Activated naive CD8-positive, alpha-beta T cell treated with anti-CD3 and anti-CD28 coated beads for 36 hours (primary cell): ENCODE data around the gene VGLL4. TPM values are rescaled to one million over a fixed set of nuclear protein-coding genes. Genes with fewer than 3 reads are reported as not detected.

Source experiments
- DNase-seq: peaks from one replicate; pipeline ENCODE4 v3.0.0; 2021
- H3K27ac Mint-ChIP-seq: one replicate; pipeline ENCODE4 v1.8.0; 2022; ENCODE audit warnings: mild to moderate bottlenecking, moderate library complexity, mixed read lengths
- H3K27me3 Mint-ChIP-seq: one replicate; pipeline ENCODE4 v1.8.0; 2022; ENCODE audit warnings: mild to moderate bottlenecking, mixed read lengths
- H3K36me3 Mint-ChIP-seq: one replicate; pipeline ENCODE4 v1.8.0; 2021; ENCODE audit warnings: mild to moderate bottlenecking, mixed read lengths
- H3K4me1 Mint-ChIP-seq: one replicate; pipeline ENCODE4 v1.8.0; 2021; ENCODE audit warnings: mixed read lengths
- H3K4me3 Mint-ChIP-seq: one replicate; pipeline ENCODE4 v1.8.0; 2022; ENCODE audit warnings: mild to moderate bottlenecking, moderate library complexity, mixed read lengths
- H3K9me3 Mint-ChIP-seq: one replicate; pipeline ENCODE4 v1.8.0; 2022; ENCODE audit warnings: mixed read lengths
- total RNA-seq, 2 experiments: library from RNA; stranded (reverse); gene quantifications; one replicate each; pipeline ENCODE4 v1.2.3, GENCODE V29; 2021

VGLL4 gene
- total RNA-seq, 2 experiments from 2014 or later: 44.0 to 44.8 TPM

DNA sequence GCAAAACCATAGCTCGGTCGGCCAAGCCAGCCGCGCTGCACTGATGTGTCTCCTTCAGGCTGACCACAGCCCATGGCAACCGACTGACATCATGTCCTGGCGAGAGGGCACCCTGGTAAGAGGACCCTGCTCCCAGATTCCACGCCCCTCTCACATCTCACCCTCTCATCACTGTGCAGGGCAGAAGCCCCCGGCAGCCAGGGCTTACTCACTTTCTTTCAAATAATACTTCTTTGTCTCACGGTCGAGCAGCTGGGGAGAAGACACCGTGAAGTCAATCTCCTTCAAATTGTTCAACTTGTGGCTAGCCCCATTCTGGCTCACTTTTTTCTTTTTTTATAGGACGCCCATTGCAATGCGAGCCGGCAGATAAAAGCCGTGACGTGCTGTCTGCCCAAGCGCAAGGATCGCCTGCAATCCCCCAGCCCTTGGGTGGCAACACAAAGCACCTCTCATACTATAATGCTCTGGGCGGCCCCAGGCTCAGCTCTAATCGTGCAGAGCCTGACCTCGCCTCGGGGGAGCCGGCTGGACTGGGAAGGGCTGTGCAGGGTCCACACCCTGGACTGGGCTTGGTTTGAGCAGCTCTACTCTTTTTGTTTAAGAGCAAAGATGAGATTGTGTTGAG is 33.6 kb downstream of the VGLL4 start:
- Mint-ChIP-seq H3K4me1 (peaks cover 77% of the 10 kb centered on the region), H3K27ac (no peak overlapping the region), H3K4me3 (no peak overlapping the region), H3K36me3 (peaks cover 31% of the 10 kb centered on the region), H3K9me3 (peaks cover 2% of the 10 kb centered on the region), H3K27me3 (no peaks in the 10 kb centered on the region)
- no peak for DNase-seq

DNA sequence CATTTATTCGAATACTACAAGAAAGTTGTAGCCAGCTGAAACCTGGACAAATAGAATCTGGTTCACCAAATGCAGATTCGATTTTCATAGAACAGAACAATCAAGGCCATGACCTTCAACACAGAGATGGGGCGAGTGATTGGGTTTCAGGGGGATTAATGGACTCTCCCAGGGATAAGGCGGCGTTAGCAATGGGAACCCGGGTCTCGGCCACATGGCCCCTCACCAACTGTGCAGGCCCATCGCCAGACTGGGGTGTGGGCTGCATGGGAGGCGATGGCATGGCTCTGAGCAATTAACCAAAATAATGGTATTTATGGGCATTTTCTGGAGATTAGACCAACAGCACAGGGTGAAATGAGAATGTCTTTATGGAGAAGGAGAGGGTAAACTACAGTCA is 34.2 kb downstream of the VGLL4 start:
- H3K4me1 Mint-ChIP-seq: peaks cover 76% of the 10 kb centered on the region
- peaks cover 31% of the 10 kb centered on the region for H3K36me3 Mint-ChIP-seq
- H3K4me3 Mint-ChIP-seq: no peak overlapping the region

DNA sequence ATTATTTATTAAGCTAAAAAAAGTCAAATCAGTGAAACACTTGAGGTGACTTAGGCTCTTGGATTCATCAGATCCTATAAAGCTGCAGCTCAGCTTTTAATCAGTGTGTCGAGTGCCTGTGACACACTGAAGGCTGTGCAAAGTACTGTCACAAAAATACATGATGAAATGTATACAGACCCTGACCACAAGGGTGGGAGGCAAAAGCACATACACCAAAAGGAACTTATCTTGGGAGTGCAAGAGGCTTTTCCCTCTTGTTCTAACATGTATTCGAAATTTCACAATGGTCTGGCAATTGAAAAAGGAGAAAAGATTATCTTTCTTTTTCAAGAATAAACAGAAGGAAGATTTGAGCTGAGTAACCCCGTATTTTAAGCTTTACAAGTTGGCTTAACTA is 35.9 kb downstream of the VGLL4 start:
- Mint-ChIP-seq H3K9me3 (peaks cover 2% of the 10 kb centered on the region), H3K4me1 (peaks cover 81% of the 10 kb centered on the region), H3K27ac (no peak overlapping the region), H3K4me3 (no peak overlapping the region), H3K27me3 (no peaks in the 10 kb centered on the region), H3K36me3 (peaks cover 26% of the 10 kb centered on the region)
- DNase-seq: no peak

More for the DNA sequence above, 34.2 kb downstream of the VGLL4 start:
- peaks cover 2% of the 10 kb centered on the region for H3K9me3 Mint-ChIP-seq
- DNase-seq: no peak
- no peak overlapping the region for H3K27ac Mint-ChIP-seq
- H3K27me3 Mint-ChIP-seq: no peaks in the 10 kb centered on the region

DNA sequence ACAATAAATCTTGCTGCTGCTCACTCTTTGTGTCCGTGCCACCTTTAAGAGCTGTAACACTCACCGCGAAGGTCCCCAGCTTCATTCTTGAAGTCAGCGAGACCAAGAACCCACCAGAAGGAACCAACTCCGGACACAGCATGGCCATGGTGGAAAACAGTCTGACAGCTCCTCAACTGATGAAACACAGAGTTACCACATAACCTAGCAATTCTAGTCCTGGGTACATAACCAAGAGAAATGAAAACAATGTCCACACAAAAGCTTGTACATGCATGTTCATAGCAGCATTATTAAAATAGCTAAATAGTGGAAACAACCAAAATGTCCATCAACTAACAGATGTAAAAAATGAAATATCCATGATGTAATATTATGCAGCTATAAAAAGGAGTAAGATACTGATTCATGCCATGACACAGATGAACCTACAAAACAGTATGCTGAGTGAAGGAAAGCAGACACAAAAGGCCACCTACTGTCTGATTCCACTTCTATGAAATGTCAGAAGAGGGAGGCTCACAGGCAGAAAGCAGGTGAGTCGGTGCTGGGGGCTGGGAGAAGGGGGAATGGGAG is 36.8 kb downstream of the VGLL4 start:
- no peaks in the 10 kb centered on the region for H3K27me3 Mint-ChIP-seq
- peaks cover 26% of the 10 kb centered on the region for H3K36me3 Mint-ChIP-seq
- no peak for DNase-seq
- no peak overlapping the region for H3K27ac Mint-ChIP-seq
- peaks cover 2% of the 10 kb centered on the region for H3K9me3 Mint-ChIP-seq
- peaks cover 82% of the 10 kb centered on the region for H3K4me1 Mint-ChIP-seq
- H3K4me3 Mint-ChIP-seq: no peak overlapping the region

DNA sequence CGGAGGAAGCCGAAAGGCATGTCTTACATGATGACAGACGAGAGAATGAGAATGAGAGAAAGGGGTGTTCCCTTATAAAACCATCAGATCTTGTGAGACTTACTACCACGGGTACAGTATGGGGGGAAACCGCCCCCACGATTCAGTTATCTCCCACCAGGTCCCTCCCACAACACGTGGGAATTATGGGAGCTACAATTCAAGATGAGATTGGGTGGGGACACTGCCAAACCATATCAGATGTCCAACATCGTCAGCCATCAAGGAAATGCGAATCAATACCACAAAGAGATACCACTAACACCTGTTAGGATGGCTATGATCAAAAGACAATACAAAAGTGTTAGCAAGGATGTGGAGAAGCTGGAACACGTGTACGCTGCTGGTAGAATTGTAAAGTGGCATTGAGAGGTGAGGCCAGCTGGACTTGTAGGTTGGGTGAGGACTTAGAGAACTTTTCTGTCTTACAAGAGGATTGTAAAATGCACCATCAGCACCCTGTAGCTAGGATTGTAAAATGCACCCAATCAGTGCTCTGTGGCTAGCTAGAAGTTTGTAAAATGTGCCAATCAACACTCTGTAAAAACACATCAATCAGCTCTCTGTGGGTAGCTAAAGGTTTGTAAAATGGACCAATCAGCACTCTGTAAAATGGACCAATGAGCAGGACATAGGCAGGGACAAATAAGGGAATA is 37.5 kb downstream of the VGLL4 start:
- H3K9me3 Mint-ChIP-seq: peaks cover 2% of the 10 kb centered on the region
- DNase-seq: no peak
- H3K4me3 Mint-ChIP-seq: no peak overlapping the region
- H3K36me3 Mint-ChIP-seq: peaks cover 28% of the 10 kb centered on the region
- peaks cover 83% of the 10 kb centered on the region for H3K4me1 Mint-ChIP-seq
- H3K27ac Mint-ChIP-seq: peak overlapping the region; percentile 16
- no peaks in the 10 kb centered on the region for H3K27me3 Mint-ChIP-seq

DNA sequence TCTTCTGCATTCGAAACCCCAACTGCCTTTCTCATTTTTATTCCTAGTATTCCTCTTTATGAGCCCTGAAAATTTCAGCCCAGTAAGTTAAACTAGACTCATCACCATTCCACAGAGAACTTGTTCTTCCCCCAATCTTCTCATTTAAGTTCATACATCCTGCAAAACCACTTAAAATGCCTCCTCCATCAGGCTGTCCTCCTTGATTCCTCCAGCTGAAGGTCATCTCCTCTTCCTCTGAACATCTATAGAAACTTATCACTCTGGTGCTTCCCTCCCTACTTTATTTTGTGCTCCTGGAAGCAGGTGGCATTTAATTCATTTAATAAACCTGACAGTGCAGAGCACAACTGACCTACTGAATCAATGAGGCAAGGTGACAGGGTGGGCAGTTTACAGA is 38.3 kb downstream of the VGLL4 start:
- Mint-ChIP-seq H3K27me3 (no peaks in the 10 kb centered on the region), H3K4me3 (no peak overlapping the region), H3K27ac (peak overlapping the region; percentile 72), H3K36me3 (peaks cover 34% of the 10 kb centered on the region), H3K9me3 (peaks cover 2% of the 10 kb centered on the region), H3K4me1 (peaks cover 83% of the 10 kb centered on the region)
- DNase-seq: no peak

DNA sequence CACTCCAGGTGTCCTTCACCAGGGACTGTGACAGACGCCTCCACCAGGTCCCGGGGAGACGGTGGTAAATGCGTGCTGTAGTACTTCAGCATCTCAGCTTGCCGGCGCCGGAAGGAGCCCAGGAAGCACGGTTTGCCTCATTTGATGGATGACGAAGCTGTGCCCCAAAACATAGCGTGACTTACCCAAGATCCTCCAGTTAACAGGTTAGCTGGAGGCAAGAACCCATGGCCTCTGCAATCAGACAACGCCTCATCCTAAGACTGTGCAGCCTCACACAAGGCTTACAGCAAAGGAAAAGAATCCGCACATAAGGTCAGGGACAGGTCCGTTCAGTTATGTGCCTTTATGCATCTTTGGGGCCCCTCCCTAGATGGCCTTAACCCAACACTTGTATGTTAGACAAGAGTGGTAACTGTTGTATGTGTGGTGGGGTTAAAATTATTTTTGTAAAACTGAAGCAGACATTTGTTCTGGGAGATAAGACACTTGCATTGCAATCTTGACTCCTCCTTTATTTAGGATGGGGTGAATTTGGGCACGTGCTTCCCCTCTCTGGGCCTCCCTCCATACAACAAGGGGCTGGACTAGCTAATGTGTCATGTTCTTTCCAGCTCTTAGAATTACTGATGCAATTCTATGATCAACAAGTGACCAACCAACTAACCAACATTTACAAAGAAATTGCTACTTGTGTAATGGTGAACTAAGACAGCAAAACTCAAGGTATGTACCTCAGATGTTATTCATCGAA is 39.4 kb downstream of the VGLL4 start:
- DNase-seq: no peak
- Mint-ChIP-seq H3K27me3 (no peaks in the 10 kb centered on the region), H3K4me3 (no peak overlapping the region), H3K36me3 (peaks cover 35% of the 10 kb centered on the region), H3K4me1 (peaks cover 72% of the 10 kb centered on the region), H3K9me3 (peaks cover 2% of the 10 kb centered on the region), H3K27ac (peak overlapping the region; percentile 30)

DNA sequence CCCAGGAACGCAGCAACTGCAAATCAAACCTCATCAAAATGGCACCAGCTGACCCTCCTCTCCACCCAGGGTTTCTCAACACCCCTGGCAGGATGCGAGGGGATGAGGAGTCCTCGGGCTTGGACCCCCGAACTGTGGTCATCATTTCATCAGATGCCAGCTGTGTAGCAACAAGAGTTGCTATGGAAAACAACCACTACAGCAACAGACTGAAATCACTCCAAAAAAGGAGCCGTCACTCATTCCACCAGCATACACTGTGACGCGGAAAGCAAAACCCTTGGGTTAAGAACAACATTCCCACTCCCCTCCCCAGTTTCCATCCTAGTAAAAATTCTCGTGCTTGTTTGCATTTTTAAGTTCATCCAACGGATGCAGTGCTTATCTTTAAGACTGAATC is 40.1 kb downstream of the VGLL4 start:
- Mint-ChIP-seq H3K4me3 (no peak overlapping the region), H3K4me1 (peaks cover 70% of the 10 kb centered on the region), H3K9me3 (peaks cover 2% of the 10 kb centered on the region), H3K27ac (no peak overlapping the region), H3K36me3 (peaks cover 39% of the 10 kb centered on the region), H3K27me3 (no peaks in the 10 kb centered on the region)
- no peak for DNase-seq

DNA sequence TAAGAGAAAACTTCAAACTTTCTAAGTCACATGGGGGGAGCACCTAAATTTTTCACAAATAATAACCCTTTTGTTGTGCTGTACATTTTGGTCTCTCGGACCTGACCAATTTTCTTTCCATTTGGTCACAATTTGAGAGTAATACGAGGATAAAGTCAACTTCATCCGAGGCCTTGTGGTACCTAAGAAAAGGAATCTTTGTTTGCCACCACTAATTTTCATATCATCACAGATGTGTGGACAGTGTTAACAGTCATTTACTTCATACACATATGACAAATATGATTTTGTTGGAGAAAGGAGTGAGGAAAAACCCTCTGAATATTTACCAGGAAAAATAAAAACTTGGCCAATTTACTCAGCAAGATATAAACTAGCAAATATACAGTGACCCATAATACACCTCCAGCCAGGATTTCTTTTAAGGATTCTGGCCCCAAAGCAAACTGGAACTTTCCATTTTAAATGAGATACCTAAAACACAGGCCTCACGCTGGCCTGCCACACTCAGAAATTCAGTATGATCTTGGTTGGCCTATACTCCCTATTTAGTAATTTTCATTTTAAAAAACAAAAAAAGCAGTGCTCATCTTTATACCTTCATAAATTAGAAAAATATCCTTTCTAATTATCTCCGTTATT is 40.7 kb downstream of the VGLL4 start:
- Mint-ChIP-seq H3K27me3 (no peaks in the 10 kb centered on the region), H3K4me3 (no peak overlapping the region), H3K9me3 (peaks cover 7% of the 10 kb centered on the region), H3K27ac (peak overlapping the region; percentile 20), H3K4me1 (peaks cover 69% of the 10 kb centered on the region), H3K36me3 (peaks cover 45% of the 10 kb centered on the region)
- DNase-seq: no peak

DNA sequence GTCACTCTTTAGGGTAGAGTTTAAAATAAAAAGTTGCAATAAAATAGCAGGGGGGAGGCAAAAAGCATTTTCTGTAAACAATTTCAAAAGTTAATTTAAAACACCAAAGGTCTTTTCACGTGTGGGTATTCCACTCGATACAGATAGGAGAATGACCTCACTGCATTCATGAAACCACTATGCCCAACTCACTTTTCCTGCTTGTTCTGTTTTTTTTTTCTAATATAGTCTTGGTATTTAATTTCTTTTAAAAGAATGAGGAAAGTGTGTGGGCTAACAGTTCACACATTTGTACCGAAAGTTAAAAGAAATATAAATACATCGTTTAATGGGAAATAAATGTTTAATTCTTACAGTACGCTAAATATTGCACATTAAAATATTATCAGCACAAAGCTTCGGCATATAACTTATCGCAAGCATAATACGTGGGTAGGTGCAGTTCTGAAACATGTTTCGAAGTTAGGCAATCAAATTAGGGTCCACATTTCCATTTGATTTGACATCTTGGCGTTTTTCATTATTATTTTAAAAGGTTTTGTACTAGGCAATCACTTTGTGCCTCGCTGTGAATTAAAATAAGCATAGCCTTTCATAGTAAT is 41.4 kb downstream of the VGLL4 start:
- Mint-ChIP-seq H3K36me3 (peaks cover 51% of the 10 kb centered on the region), H3K27me3 (no peaks in the 10 kb centered on the region), H3K27ac (peak overlapping the region; percentile 91), H3K9me3 (peaks cover 11% of the 10 kb centered on the region), H3K4me1 (peaks cover 63% of the 10 kb centered on the region), H3K4me3 (peak overlapping the region; percentile 54)
- no peak for DNase-seq

DNA sequence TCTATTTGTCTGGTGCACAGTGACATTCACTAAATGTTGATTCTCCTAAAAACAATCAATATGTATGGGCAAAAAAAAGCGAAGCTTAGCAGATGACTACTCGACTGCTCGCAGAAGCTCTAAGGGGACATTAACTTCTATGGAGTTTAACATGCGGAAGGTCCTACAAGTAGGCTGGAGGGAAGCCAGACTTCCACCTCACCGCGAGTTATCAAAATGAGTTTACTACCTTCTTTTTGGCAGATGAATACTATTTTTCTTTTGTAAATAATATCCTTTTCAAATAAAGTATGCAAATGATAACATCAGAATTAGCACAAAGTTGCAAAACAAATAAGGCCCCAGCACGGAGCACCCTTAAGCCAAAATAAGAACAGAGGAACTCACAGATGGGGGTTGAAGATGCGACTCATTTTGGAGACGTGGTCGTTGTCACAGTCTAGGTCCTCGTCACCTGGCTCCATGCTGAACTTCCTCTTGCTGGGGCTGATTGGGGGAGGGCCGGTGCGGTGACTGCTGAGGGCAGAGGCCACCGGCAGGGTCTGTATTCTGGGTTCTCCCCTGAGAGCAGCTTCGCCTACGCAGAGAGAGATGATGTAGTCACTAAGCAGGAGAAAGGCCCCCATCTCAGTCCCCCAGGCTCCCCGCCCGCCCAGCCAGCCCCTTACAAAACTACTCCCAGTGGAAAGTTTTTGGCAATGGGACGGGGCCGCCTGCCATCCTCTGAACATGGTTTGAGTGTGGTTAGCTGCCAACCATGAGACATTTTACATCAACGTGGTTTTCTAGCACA is 42.1 kb downstream of the VGLL4 start:
- Mint-ChIP-seq H3K27ac (peak overlapping the region; percentile 91), H3K36me3 (peaks cover 50% of the 10 kb centered on the region), H3K9me3 (peaks cover 14% of the 10 kb centered on the region), H3K27me3 (no peaks in the 10 kb centered on the region), H3K4me3 (peak overlapping the region; percentile 54), H3K4me1 (peaks cover 57% of the 10 kb centered on the region)
- peak; percentile 77 for DNase-seq

DNA sequence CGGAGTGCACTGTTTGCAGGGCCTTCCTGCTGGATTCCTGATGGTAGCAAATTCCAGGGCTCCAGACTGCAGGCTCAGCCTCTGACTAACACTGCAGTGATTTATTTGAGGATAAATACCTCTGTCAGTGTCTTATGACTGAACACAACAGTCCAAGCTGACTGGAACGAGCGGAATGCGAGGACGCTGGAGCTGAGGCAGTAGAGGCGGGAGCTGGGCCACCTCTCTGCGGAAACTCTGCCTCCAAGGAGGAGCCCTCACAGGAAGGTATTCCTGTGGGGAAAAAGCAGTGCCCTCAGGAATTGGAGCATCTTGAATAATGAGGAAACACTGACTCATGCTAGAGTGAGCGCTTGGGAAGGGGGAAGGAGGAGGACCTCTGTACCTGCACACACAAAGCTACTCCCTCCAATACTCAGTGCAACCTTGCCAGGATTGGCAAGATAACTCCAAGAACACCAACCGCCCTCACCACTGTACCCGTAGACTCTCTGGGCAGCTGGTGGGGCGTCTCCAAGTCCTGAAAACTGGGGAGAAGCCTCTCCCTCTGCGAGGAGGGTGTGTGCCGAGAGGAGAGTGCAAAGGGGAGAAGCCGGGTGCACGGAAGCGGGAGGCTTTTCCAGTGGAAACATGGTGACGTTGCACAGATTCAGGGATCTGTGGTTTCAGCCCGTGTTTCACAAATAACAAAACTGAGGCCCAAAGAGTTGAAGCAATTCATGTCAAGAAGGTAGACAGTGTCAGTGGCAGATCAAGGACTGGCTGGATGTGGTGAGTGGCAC is 43.0 kb downstream of the VGLL4 start:
- Mint-ChIP-seq H3K4me3 (peak overlapping the region; percentile 54), H3K36me3 (peaks cover 49% of the 10 kb centered on the region), H3K27ac (peak overlapping the region; percentile 91), H3K9me3 (peaks cover 14% of the 10 kb centered on the region), H3K4me1 (peaks cover 49% of the 10 kb centered on the region), H3K27me3 (no peaks in the 10 kb centered on the region)
- DNase-seq: no peak

DNA sequence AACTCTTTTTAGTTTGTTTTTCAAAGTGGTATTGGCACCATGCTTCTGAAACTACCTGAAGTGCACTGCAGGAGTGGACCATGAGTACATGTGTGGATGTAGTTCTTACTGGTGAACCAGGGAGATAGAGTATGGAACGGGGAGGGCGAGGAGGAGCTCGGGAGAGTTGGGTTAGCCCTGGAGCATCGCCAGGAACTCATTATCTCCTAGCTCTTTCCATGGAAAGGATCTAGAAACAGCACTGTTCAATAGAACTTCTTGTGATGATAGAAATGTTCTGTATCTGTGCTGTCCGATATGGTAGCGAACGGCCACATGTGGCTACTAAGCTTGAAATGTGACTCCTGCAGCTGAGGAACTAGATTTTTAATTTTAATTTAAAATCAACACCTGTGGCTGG is 47.3 kb downstream of the VGLL4 start:
- H3K36me3 Mint-ChIP-seq: peaks cover 56% of the 10 kb centered on the region
- H3K4me1 Mint-ChIP-seq: peaks cover 32% of the 10 kb centered on the region
- H3K27ac Mint-ChIP-seq: no peak overlapping the region
- H3K27me3 Mint-ChIP-seq: no peaks in the 10 kb centered on the region
- peaks cover 14% of the 10 kb centered on the region for H3K9me3 Mint-ChIP-seq
- DNase-seq: no peak
- H3K4me3 Mint-ChIP-seq: no peak overlapping the region
